AG09309 (cell line): ENCODE results near the gene LAMTOR2.

Experiments used
- DNase-seq: peaks from one replicate; pipeline ENCODE4 v3.0.0-alpha.2; 2010; ENCODE audit warnings: low read depth
- H3K4me3 ChIP-seq: 2 replicates; pipeline ENCODE4 v1.5.1; 2011; ENCODE audit warnings: mild to moderate bottlenecking, low read depth, low read length, moderate library complexity; ENCODE audit not compliant: control insufficient read depth
- TF ChIP-seq, protein P1 (sequence below): IDR thresholded peaks from 2 replicates; pipeline ENCODE4 v1.5.1; 2011; ENCODE audit warnings: mild to moderate bottlenecking, low read depth, low read length, inconsistent platforms; ENCODE audit not compliant: insufficient read depth, control insufficient read depth; ENCODE audit errors: missing control alignments

Gene LAMTOR2

DNA sequence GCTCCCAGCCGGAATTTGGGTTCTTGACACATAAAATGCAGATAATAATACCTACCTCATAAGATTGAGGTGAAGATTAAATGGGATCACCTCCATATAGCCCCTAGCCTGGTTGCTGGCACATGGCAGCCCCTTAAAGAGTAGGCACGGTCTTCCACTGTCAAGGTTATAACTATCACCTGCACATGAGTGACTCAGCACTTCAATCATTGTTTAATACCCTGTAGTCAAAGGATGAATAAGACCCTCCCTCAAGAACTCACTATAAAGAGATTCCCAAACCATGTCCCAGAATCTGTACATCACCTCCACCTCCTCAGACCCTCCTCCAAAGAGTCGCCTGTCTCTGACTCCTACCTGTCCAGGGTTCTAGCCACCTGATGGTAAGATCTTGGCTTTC is 53.5 kb downstream of the LAMTOR2 start:
- DNase-seq, result no peak
- no peak overlapping the region for H3K4me3 ChIP-seq
- TF ChIP-seq, protein P1, sequence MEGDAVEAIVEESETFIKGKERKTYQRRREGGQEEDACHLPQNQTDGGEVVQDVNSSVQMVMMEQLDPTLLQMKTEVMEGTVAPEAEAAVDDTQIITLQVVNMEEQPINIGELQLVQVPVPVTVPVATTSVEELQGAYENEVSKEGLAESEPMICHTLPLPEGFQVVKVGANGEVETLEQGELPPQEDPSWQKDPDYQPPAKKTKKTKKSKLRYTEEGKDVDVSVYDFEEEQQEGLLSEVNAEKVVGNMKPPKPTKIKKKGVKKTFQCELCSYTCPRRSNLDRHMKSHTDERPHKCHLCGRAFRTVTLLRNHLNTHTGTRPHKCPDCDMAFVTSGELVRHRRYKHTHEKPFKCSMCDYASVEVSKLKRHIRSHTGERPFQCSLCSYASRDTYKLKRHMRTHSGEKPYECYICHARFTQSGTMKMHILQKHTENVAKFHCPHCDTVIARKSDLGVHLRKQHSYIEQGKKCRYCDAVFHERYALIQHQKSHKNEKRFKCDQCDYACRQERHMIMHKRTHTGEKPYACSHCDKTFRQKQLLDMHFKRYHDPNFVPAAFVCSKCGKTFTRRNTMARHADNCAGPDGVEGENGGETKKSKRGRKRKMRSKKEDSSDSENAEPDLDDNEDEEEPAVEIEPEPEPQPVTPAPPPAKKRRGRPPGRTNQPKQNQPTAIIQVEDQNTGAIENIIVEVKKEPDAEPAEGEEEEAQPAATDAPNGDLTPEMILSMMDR, result no peak
